ENCODE data around the gene PRR13. TPM values are rescaled to one million over a fixed set of nuclear protein-coding genes. Genes with fewer than 3 reads are reported as not detected.

PRR13 gene
- total RNA-seq, 1 experiment from 2014 or later, result 86.6 TPM

GRCh38 chr12:53492830-53493609 is 51.5 kb downstream of the PRR13 start:
- peak; percentile 82 for DNase-seq (ENCODE audit: low read depth)

GRCh38 chr12:53493610-53494391 is 52.3 kb downstream of the PRR13 start:
- no peak for DNase-seq (ENCODE audit: low read depth)

Other genes starting within 250 kb of the PRR13 start
- 0.96 and 1.1 TPM in 2 replicates for gene ITGB7, start 234.5 kb upstream of the PRR13 start, total RNA-seq (2014; rRNA removed; shearing (Covaris generic))
- 11.1 and 13.8 TPM in 2 replicates for gene RARG, start 209.5 kb upstream of the PRR13 start, total RNA-seq (2014; rRNA removed; shearing (Covaris generic))
- 11.3 and 12.6 TPM in 2 replicates for gene ESPL1, start 173.4 kb upstream of the PRR13 start, total RNA-seq (2014; rRNA removed; shearing (Covaris generic))
- 480 and 497 TPM in 2 replicates for gene PFDN5, start 146.2 kb upstream of the PRR13 start, total RNA-seq (2014; rRNA removed; shearing (Covaris generic))
- gene MYG1, start 142.0 kb upstream of the PRR13 start, total RNA-seq (2014; rRNA removed; shearing (Covaris generic)), result 55.9 and 60.0 TPM in 2 replicates
- gene AAAS, start 120.1 kb upstream of the PRR13 start, total RNA-seq (2014; rRNA removed; shearing (Covaris generic)), result 43.9 and 56.0 TPM in 2 replicates
- gene SP7, start 105.4 kb upstream of the PRR13 start, total RNA-seq (2014; rRNA removed; shearing (Covaris generic)), result not detected in 2 replicates
- gene SP1, start 61.6 kb upstream of the PRR13 start, total RNA-seq (2014; rRNA removed; shearing (Covaris generic)), result 29.3 and 35.2 TPM in 2 replicates
- gene AMHR2, start 17.9 kb upstream of the PRR13 start, total RNA-seq (2014; rRNA removed; shearing (Covaris generic)), result not detected in 2 replicates
- 132 and 135 TPM in 2 replicates for gene PCBP2, start 10.4 kb downstream of the PRR13 start, total RNA-seq (2014; rRNA removed; shearing (Covaris generic))
- 8.1 and 9.1 TPM in 2 replicates for gene MAP3K12, start 57.7 kb downstream of the PRR13 start, total RNA-seq (2014; rRNA removed; shearing (Covaris generic))
- 50.3 and 62.6 TPM in 2 replicates for gene TARBP2, start 59.5 kb downstream of the PRR13 start, total RNA-seq (2014; rRNA removed; shearing (Covaris generic))
- not detected in 2 replicates for gene NPFF, start 65.8 kb downstream of the PRR13 start, total RNA-seq (2014; rRNA removed; shearing (Covaris generic))
- 6.4 and 8.9 TPM in 2 replicates for gene ATF7, start 184.6 kb downstream of the PRR13 start, total RNA-seq (2014; rRNA removed; shearing (Covaris generic))
- gene ATP5MC2, start 234.3 kb downstream of the PRR13 start, total RNA-seq (2014; rRNA removed; shearing (Covaris generic)), result 318 and 375 TPM in 2 replicates

Data from RPMI7951 (cell line).